Gastrocnemius medialis (tissue), 4 donors: ENCODE data around the gene MARK3. TPM values are rescaled to one million over a fixed set of nuclear protein-coding genes. Genes with fewer than 3 reads are reported as not detected.

Experiments used
- ATAC-seq, 2 donors: fragments of 150-250 bp; one replicate each; pipeline ENCODE4 v1.9.1; 2016
- DNase-seq, 2 donors: peaks; one replicate each; pipeline ENCODE4 v3.0.0-alpha.2; 2019
- H3K27ac ChIP-seq, 4 donors: fragments of 200-600 bp; sonication (generic); 1 replicate in 1 of 4; 2 replicates in 3 of 4; pipeline ENCODE4 v1.5.1; 2016 to 2018; ENCODE audit warnings: mild to moderate bottlenecking in 2 of 4, moderate library complexity in 1 of 4
- H3K27me3 ChIP-seq, 3 donors: fragments of 200-600 bp; sonication (generic) in 2 of 3; 1 replicate in 1 of 3; 2 replicates in 2 of 3; pipeline versions ENCODE4 v1.5.1 to v1.6.0; 2016 to 2019; ENCODE audit warnings: mild to moderate bottlenecking in 1 of 3, moderate library complexity in 1 of 3
- H3K36me3 ChIP-seq, 2 donors: fragments of 200-600 bp; sonication (generic) in 1 of 2; one replicate each; pipeline ENCODE4 v1.5.1; 2017 to 2018
- H3K4me1 ChIP-seq, 2 donors: fragments of 200-600 bp; sonication (generic) in 1 of 2; one replicate each; pipeline ENCODE4 v1.5.1; 2016 to 2017; ENCODE audit warnings: mild to moderate bottlenecking in 2 of 2
- H3K4me3 ChIP-seq, 4 donors: fragments of 200-600 bp; sonication (generic) in 3 of 4; 1 replicate in 1 of 4; 2 replicates in 3 of 4; pipeline ENCODE4 v1.5.1; 2016 to 2019; ENCODE audit warnings: mild to moderate bottlenecking in 2 of 4
- H3K9me3 ChIP-seq, 3 donors: fragments of 200-600 bp; sonication (generic) in 2 of 3; 1 replicate in 1 of 3; 2 replicates in 2 of 3; pipeline ENCODE4 v1.5.1; 2016 to 2019
- POLR2A ChIP-seq, 2 donors: fragments of 450-650 bp; IDR thresholded peaks; one replicate each; pipeline ENCODE4 v1.6.1; 2017; ENCODE audit warnings: antibody characterized with exemption in 2 of 2, mild to moderate bottlenecking in 2 of 2, moderate library complexity in 2 of 2
- in situ Hi-C, 4 donors: fragments of 200-750 bp; cut with MboI; loops; one replicate each; pipeline versions ENCODE4 v1.15.0 to v1.8.0; 2017; ENCODE audit warnings: low sequenced_read_pairs in 4 of 4
- intact Hi-C: fragments of 100-400 bp; cut with DNase I; formaldehyde crosslinking; loops from one replicate; pipeline ENCODE4 v1.15.1; 2023; ENCODE audit warnings: low total_unique reads
- total RNA-seq, 4 donors: library from RNA; depleted of rRNA; stranded (reverse); fragments of >200 nt; gene quantifications; one replicate each; pipeline versions ENCODE4 v1.1.0 to v1.2.3, GENCODE V29; 2016
- TF ChIP-seq, protein P1 (sequence below), 5 experiments: fragments of 450-650 bp in 3 of 5; fragments of 200-600 bp in 2 of 5; sonication (generic) in 2 of 5; IDR thresholded peaks in 4 of 5; conservative IDR thresholded peaks in 1 of 5; 1 replicate in 4 of 5; 2 replicates in 1 of 5; pipeline ENCODE4 v1.5.1; 2016 to 2019; ENCODE audit warnings: antibody characterized with exemption in 5 of 5, mild to moderate bottlenecking in 3 of 5, moderate library complexity in 3 of 5

Gene MARK3
- total RNA-seq, 4 donors from 2014 or later, result 60.2 to 73.1 (median 71.6) TPM

DNA sequence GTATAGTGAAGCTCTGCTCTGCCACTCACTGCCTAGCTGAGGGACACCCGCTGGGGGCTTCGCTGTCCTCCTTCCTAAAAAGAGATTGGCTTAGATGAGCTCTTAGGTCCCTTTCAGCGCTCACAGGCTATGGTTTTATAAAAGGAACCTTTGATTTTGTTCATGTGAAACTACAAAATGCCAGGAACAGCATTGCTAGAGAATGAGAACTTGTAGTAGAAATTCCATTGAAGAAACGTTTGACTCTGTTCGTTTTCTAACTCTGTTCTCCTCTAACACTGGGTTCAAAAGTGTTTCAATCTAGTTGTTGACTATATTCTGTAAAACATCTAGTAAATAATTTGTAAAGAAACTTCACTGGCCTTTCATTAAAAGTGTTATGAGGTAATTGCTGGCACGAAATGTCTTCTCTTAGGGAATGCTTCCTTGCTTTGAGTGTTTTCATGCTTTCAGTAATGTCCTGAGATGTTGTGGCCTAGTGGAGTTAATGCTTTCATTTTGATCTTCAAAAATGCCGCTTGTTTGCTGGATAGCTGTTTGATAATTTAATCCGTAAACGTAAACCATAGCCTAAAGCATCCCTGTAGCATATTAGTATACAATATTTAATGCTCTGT, 1.6 kb downstream of the MARK3 start:
- ATAC-seq (no peak), DNase-seq (no peak)
- Histone ChIP-seq H3K36me3 (no peaks in the 10 kb centered on the region), H3K4me1 (peaks cover 25 to 36% of the 10 kb centered on the region in 2 donors), H3K27me3 (no peaks in the 10 kb centered on the region), H3K4me3 (peak overlapping the region; percentile 78 to 100 (median 87)), H3K9me3 (no peaks in the 10 kb centered on the region), H3K27ac (peak overlapping the region; percentile 94 to 100 (median 98))
- TF ChIP-seq, protein P1, sequence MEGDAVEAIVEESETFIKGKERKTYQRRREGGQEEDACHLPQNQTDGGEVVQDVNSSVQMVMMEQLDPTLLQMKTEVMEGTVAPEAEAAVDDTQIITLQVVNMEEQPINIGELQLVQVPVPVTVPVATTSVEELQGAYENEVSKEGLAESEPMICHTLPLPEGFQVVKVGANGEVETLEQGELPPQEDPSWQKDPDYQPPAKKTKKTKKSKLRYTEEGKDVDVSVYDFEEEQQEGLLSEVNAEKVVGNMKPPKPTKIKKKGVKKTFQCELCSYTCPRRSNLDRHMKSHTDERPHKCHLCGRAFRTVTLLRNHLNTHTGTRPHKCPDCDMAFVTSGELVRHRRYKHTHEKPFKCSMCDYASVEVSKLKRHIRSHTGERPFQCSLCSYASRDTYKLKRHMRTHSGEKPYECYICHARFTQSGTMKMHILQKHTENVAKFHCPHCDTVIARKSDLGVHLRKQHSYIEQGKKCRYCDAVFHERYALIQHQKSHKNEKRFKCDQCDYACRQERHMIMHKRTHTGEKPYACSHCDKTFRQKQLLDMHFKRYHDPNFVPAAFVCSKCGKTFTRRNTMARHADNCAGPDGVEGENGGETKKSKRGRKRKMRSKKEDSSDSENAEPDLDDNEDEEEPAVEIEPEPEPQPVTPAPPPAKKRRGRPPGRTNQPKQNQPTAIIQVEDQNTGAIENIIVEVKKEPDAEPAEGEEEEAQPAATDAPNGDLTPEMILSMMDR (IDR thresholded peaks at IDR 0.05 in 4 of 5, conservative IDR thresholded peaks at IDR 0.05 in 1 of 5), result no peak
- TF ChIP-seq POLR2A (IDR thresholded peaks at IDR 0.05), result no peak
- intact Hi-C loops, result loop anchor here (1.0 to 5.0 kb wide), 4 partner anchors 52 to 1070 kb away; partner anchors contain the start of genes KLC1 and ZNF839
- in situ Hi-C loops, result no loop called here

DNA sequence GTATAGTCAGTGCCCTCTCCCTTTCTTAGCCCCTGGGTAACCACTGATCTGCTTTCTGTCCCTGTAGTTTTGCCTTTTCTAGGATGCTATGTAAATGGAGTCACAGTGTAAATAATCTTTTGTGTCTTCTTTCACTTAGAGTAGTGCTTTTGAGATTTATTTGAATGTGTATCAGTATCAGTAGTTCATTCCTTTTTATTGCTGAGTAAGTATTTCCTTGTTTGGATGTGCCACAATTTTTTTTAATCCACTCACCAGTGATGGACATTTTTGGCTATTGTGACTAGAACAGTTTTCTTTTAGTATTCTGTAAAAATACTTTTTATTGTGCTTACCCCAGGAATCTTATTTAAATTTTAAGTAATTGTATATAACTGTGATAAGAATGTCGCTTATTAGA, 3.4 kb downstream of the MARK3 start:
- no peaks in the 10 kb centered on the region for H3K27me3 ChIP-seq
- H3K4me3 ChIP-seq, result no peak overlapping the region
- in situ Hi-C loops, result no loop called here
- no peak for TF ChIP-seq POLR2A (IDR thresholded peaks at IDR 0.05)
- TF ChIP-seq, protein P1 (IDR thresholded peaks at IDR 0.05 in 4 of 5, conservative IDR thresholded peaks at IDR 0.05 in 1 of 5), result no peak
- H3K36me3 ChIP-seq, result no peaks in the 10 kb centered on the region
- intact Hi-C loops, result loop anchor here (5.0 kb wide), 3 partner anchors 164 to 1071 kb away; partner anchors contain the start of genes KLC1 and ZNF839
- no peak for DNase-seq
- H3K4me1 ChIP-seq, result peaks cover 41 to 53% of the 10 kb centered on the region in 2 donors
- H3K27ac ChIP-seq, result peak overlapping the region; percentile 94 to 100 (median 98)
- no peaks in the 10 kb centered on the region for H3K9me3 ChIP-seq
- no peak for ATAC-seq

DNA sequence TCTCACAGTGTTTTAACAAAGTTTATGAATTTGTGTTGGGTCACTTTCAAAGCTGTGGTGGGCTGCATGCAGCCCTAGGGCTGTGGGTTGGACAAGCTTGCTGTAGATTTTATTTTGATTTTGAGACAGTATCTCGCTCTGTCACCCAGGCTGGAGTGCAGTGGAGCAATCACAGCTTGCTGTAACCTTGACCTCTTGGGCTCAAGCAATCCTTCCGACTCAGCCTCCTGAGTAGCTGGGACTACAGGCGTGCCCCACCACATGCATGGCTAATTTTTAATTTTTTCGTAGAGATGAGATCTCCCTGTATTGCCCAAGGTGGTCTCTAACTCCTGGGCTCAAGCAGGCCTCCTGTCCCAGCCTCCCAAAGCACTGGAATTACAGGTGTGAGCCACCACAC, 5.4 kb downstream of the MARK3 start:
- H3K9me3 ChIP-seq, result no peaks in the 10 kb centered on the region
- no peaks in the 10 kb centered on the region for H3K27me3 ChIP-seq
- no peaks in the 10 kb centered on the region for H3K36me3 ChIP-seq
- DNase-seq (no peak), ATAC-seq (no peak)
- peak overlapping the region; percentile 5 to 83 (median 24) for H3K27ac ChIP-seq
- peaks cover 54 to 66% of the 10 kb centered on the region in 2 donors for H3K4me1 ChIP-seq
- no peak overlapping the region for H3K4me3 ChIP-seq
- intact Hi-C loops, result loop anchor here (5.0 to 10.0 kb wide), 2 partner anchors 97 to 324 kb away; partner anchors contain the start of genes XRCC3 and ZFYVE21
- in situ Hi-C loops, result loop anchor here in 1 of 4 donors (10.0 kb wide), 1 partner anchor 56 kb away; the partner anchor contains the start of gene EIF5
- TF ChIP-seq, protein P1 (IDR thresholded peaks at IDR 0.05 in 4 of 5, conservative IDR thresholded peaks at IDR 0.05 in 1 of 5), result no peak
- TF ChIP-seq POLR2A (IDR thresholded peaks at IDR 0.05), result no peak

DNA sequence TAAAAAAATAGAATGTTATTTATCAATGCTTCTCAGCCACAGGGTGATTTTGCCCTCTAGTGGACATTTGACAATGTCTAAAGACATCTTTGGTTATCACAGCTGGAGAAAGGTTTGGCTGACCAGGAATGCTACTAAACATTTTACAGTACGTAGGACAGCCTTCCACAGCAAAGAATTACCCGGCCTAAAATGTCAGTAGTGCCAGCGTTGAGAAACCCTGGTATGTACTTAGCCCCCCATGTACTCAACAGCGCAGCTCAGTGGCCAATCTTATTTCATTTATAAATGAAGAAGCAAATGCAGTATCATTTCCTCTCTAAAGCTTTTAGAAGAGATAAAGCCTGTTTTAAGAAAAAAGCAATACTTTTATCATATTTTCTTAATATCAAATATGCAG, 5.8 kb downstream of the MARK3 start:
- peaks cover 58 to 70% of the 10 kb centered on the region in 2 donors for H3K4me1 ChIP-seq
- TF ChIP-seq, protein P1 (IDR thresholded peaks at IDR 0.05 in 4 of 5, conservative IDR thresholded peaks at IDR 0.05 in 1 of 5), result peak; percentile 34 to 57 (median 40)
- TF ChIP-seq POLR2A (IDR thresholded peaks at IDR 0.05), result no peak
- no peaks in the 10 kb centered on the region for H3K27me3 ChIP-seq
- H3K27ac ChIP-seq, result peak overlapping the region in 3 of 4 donors; percentile 5 to 83 (median 32)
- intact Hi-C loops (loop anchor here (5.0 to 10.0 kb wide), 2 partner anchors 96 to 324 kb away; partner anchors contain the start of genes XRCC3 and ZFYVE21), in situ Hi-C loops (loop anchor here in 1 of 4 donors (10.0 kb wide), 1 partner anchor 56 kb away; the partner anchor contains the start of gene EIF5)
- H3K4me3 ChIP-seq, result no peak overlapping the region
- H3K36me3 ChIP-seq, result no peaks in the 10 kb centered on the region
- DNase-seq, result no peak
- H3K9me3 ChIP-seq, result no peaks in the 10 kb centered on the region
- no peak for ATAC-seq
